Keratinocyte (primary cell): ENCODE results near the gene FGF4. TPM values are rescaled to one million over a fixed set of nuclear protein-coding genes. Genes with fewer than 3 reads are reported as not detected.

ENCODE experiments used
- DNase-seq: peaks from one replicate; pipeline ENCODE4 v3.0.0-alpha.2; 2011; ENCODE audit warnings: low read depth, missing footprints, low spot score
- FAIRE-seq: peaks from 2 replicates; lab custom pipeline; 2011; peaks lifted over from hg19 to GRCh38; lab: Jason Lieb, UNC
- H2AFZ ChIP-seq: 2 replicates; pipeline ENCODE4 v1.6.0; 2012; ENCODE audit warnings: low read length, control low read depth, inconsistent platforms; ENCODE audit not compliant: control insufficient read depth
- H3K27ac ChIP-seq: 2 replicates; pipeline ENCODE4 v1.5.1; 2011; ENCODE audit warnings: low read length; ENCODE audit not compliant: control insufficient read depth, insufficient read depth
- H3K27me3 ChIP-seq: 3 replicates; pipeline ENCODE4 v1.6.0; 2011; ENCODE audit warnings: low read length; ENCODE audit not compliant: control insufficient read depth, insufficient read depth; ENCODE audit errors: extremely low read depth
- H3K36me3 ChIP-seq, 2 experiments: 2 replicates in 1 of 2; 3 replicates in 1 of 2; pipeline ENCODE4 v1.5.1; 2011; ENCODE audit warnings: low read length in 2 of 2, mild to moderate bottlenecking in 1 of 2; ENCODE audit not compliant: control insufficient read depth in 2 of 2, insufficient read depth in 2 of 2; ENCODE audit errors: extremely low read depth in 1 of 2
- H3K4me1 ChIP-seq: 3 replicates; pipeline ENCODE4 v1.5.1; 2011; ENCODE audit warnings: low read length; ENCODE audit not compliant: control insufficient read depth, insufficient read depth; ENCODE audit errors: extremely low read depth
- H3K4me2 ChIP-seq: 3 replicates; pipeline ENCODE4 v1.6.0; 2011; ENCODE audit warnings: low read depth, low read length; ENCODE audit not compliant: control insufficient read depth, insufficient read depth; ENCODE audit errors: extremely low read depth
- H3K4me3 ChIP-seq, 3 experiments: fragments of 200-600 bp in 1 of 3; sonication (generic) in 1 of 3; 2 replicates in 2 of 3; 3 replicates in 1 of 3; pipeline ENCODE4 v1.5.1; 2011 to 2016; ENCODE audit warnings: low read length in 3 of 3, mild to moderate bottlenecking in 3 of 3, control low read depth in 2 of 3, inconsistent platforms in 1 of 3, low read depth in 1 of 3, mixed read lengths in 1 of 3, mixed run types in 1 of 3, moderate library complexity in 1 of 3; ENCODE audit not compliant: control insufficient read depth in 2 of 3, insufficient read depth in 2 of 3; ENCODE audit errors: extremely low read depth in 1 of 3
- H3K79me2 ChIP-seq: 2 replicates; pipeline ENCODE4 v1.6.0; 2012; ENCODE audit warnings: low read length; ENCODE audit not compliant: control insufficient read depth, insufficient read depth
- H3K9ac ChIP-seq: 3 replicates; pipeline ENCODE4 v1.6.0; 2011; ENCODE audit warnings: low read length; ENCODE audit not compliant: control insufficient read depth, insufficient read depth; ENCODE audit errors: extremely low read depth
- H3K9me1 ChIP-seq: 3 replicates; pipeline ENCODE4 v1.6.0; 2011; ENCODE audit warnings: low read length; ENCODE audit not compliant: control insufficient read depth, insufficient read depth; ENCODE audit errors: extremely low read depth
- H3K9me3 ChIP-seq: 2 replicates; pipeline ENCODE4 v1.5.1; 2012; ENCODE audit warnings: low read depth, low read length; ENCODE audit not compliant: control insufficient read depth
- H4K20me1 ChIP-seq: 3 replicates; pipeline ENCODE4 v1.6.0; 2011; ENCODE audit warnings: low read length; ENCODE audit not compliant: control insufficient read depth, insufficient read depth; ENCODE audit errors: extremely low read depth
- CTCF ChIP-seq, 3 experiments: IDR thresholded peaks in 1 of 3; conservative IDR thresholded peaks in 1 of 3; optimal IDR thresholded peaks in 1 of 3; 2 replicates in 2 of 3; 3 replicates in 1 of 3; pipeline versions ENCODE3 to v1.5.1; 2011; ENCODE audit warnings: low read length in 3 of 3, mild to moderate bottlenecking in 3 of 3, moderate library complexity in 2 of 3, control low read depth in 1 of 3, inconsistent platforms in 1 of 3; ENCODE audit not compliant: insufficient read depth in 2 of 3; ENCODE audit errors: extremely low read depth in 1 of 3
- EZH2 ChIP-seq: IDR thresholded peaks from one replicate; pipeline ENCODE4 v1.6.1; 2012; ENCODE audit warnings: inconsistent platforms, mild to moderate bottlenecking, low read length, moderate library complexity
- dilution Hi-C: fragments of 300-500 bp; cut with MboI; formaldehyde crosslinking; loops from one replicate; pipeline ENCODE4 v1.7.0; 2020; ENCODE audit warnings: low sequenced_read_pairs; ENCODE audit not compliant: extremely low pct_ligation_motif_present
- polyA plus RNA-seq, 5 experiments: library from polyadenylated mRNA; depleted of rRNA in 3 of 5; stranded (reverse) in 3 of 5; stranded (forward) in 1 of 5; unstranded in 1 of 5; fragments of >200 nt; gene quantifications; 1 replicate in 1 of 5; 2 replicates in 3 of 5; 3 replicates in 1 of 5; pipeline versions ENCODE4 v1.2.1 to v1.2.3, GENCODE V29; 2011 to 2012; ENCODE audit warnings: missing spikeins in 2 of 5, low read depth in 1 of 5, low replicate concordance in 1 of 5

The FGF4 gene
- polyA plus RNA-seq, 1 donor (not counting 4 experiments of a cell fraction or from before 2014, with no cell fraction given) = not detected

- peaks cover 10% of the 10 kb centered on the region for H3K27me3 ChIP-seq
- TF ChIP-seq EZH2 (no peak), CTCF (optimal IDR thresholded peaks at IDR 0.05 in 1 of 3, IDR thresholded peaks at IDR 0.05 in 1 of 3, conservative IDR thresholded peaks at IDR 0.05 in 1 of 3; ENCODE audit: extremely low read depth in 1 of 3, insufficient read depth in 2 of 3, low read length in 3 of 3) (no peak)
These were observed 44.0 kb downstream of the FGF4 start for GRCh38 chr11:69731110-69731509.

DNA sequence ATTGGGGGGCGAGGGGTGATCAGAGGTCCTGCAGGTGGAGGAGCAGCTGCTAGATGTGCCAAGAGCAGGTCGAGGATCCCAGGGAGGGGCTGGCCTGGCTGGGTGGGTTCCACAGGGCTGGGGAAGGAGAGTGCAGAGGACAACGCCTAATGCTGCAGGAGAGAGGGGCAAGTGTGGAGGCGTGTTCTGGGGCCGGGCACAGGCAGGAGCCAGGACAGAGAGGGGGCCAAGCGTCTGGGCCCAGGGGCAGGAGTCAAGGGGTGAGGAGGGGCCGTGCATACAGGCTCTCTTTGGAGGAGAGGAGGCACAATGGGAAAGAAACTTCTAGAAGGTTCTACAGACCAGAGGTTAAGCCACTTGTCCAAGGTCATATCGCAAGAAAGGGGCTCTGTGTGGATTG is 44.6 kb downstream of the FGF4 start:
- no peaks in the 10 kb centered on the region for H3K36me3 ChIP-seq
- H3K27ac ChIP-seq = no peak overlapping the region
- H4K20me1 ChIP-seq = no peaks in the 10 kb centered on the region
- H3K79me2 ChIP-seq = no peaks in the 10 kb centered on the region
- dilution Hi-C loops = no loop called here
- peaks cover 13% of the 10 kb centered on the region for H3K27me3 ChIP-seq
- FAIRE-seq (no peak), DNase-seq (no peak)
- H3K9me1 ChIP-seq = no peaks in the 10 kb centered on the region
- no peak for TF ChIP-seq CTCF (optimal IDR thresholded peaks at IDR 0.05 in 1 of 3, IDR thresholded peaks at IDR 0.05 in 1 of 3, conservative IDR thresholded peaks at IDR 0.05 in 1 of 3; ENCODE audit: extremely low read depth in 1 of 3, insufficient read depth in 2 of 3, low read length in 3 of 3)
- H3K4me3 ChIP-seq = no peak overlapping the region
- H3K9ac ChIP-seq = no peak overlapping the region
- no peaks in the 10 kb centered on the region for H3K4me1 ChIP-seq
- H3K4me2 ChIP-seq = no peak overlapping the region
- no peak overlapping the region for H2AFZ ChIP-seq
- H3K9me3 ChIP-seq = no peaks in the 10 kb centered on the region

More at GRCh38 chr11:69731110-69731509, 44.0 kb downstream of the FGF4 start:
- no peak for DNase-seq
- H3K9me3 ChIP-seq = no peaks in the 10 kb centered on the region
- dilution Hi-C loops = no loop called here
- H2AFZ ChIP-seq = no peak overlapping the region
- H3K79me2 ChIP-seq = no peaks in the 10 kb centered on the region
- H4K20me1 ChIP-seq = no peaks in the 10 kb centered on the region
- no peak overlapping the region for H3K4me2 ChIP-seq
- no peaks in the 10 kb centered on the region for H3K9me1 ChIP-seq
- no peaks in the 10 kb centered on the region for H3K36me3 ChIP-seq
- H3K4me3 ChIP-seq = no peak overlapping the region
- H3K4me1 ChIP-seq = no peaks in the 10 kb centered on the region
- no peak for FAIRE-seq
- no peak overlapping the region for H3K9ac ChIP-seq
- H3K27ac ChIP-seq = no peak overlapping the region
